ENCODE measurements around the gene SMAD3.

- TF ChIP-seq CTCF (IDR thresholded peaks at IDR 0.05): no peak
- TF ChIP-seq EZH2phosphoT487 (IDR thresholded peaks at IDR 0.05): no peak
These were observed 79.4 kb downstream of the SMAD3 start for GRCh38 chr15:67144609-67145311.
